HT1080 (cell line): ENCODE data around the gene ATP1B1. TPM values are rescaled to one million over a fixed set of nuclear protein-coding genes. Genes with fewer than 3 reads are reported as not detected.

ENCODE experiments used
- small RNA-seq: library from RNA; depleted of rRNA; stranded (forward); fragments of <200 nt; gene quantifications from one replicate; pipeline ENCODE3, GENCODE V24; 2014
- total RNA-seq: library from RNA; depleted of rRNA; stranded (reverse); fragments of >200 nt; shearing (Covaris generic); gene quantifications from 2 replicates; pipeline ENCODE4 v1.2.3, GENCODE V29; 2014

Gene ATP1B1
- total RNA-seq, 1 experiment from 2014 or later = 35.9 TPM

Small RNA genes lying within 50 kb of the gene (small RNA-seq; reads per million reads assigned to genes)
- gene RNA5SP66 = not detected
